GM12875 (cell line): ENCODE measurements around the gene HCCS.
"Not testable (repeated sequence)": the region's sequence is repeated elsewhere in the genome, so short reads cannot be mapped to it uniquely, and the experiment has no call there.

Experiments
- H3K4me3 ChIP-seq: one replicate; pipeline ENCODE4 v1.5.1; 2011; ENCODE audit warnings: low read depth, low read length, control low read depth
- CTCF ChIP-seq: IDR thresholded peaks from 2 replicates; pipeline ENCODE4 v1.5.1; 2011; ENCODE audit warnings: low read depth, mild to moderate bottlenecking, control low read depth, inconsistent platforms, low read length, moderate library complexity, borderline replicate concordance; ENCODE audit not compliant: insufficient read depth

Gene HCCS

DNA sequence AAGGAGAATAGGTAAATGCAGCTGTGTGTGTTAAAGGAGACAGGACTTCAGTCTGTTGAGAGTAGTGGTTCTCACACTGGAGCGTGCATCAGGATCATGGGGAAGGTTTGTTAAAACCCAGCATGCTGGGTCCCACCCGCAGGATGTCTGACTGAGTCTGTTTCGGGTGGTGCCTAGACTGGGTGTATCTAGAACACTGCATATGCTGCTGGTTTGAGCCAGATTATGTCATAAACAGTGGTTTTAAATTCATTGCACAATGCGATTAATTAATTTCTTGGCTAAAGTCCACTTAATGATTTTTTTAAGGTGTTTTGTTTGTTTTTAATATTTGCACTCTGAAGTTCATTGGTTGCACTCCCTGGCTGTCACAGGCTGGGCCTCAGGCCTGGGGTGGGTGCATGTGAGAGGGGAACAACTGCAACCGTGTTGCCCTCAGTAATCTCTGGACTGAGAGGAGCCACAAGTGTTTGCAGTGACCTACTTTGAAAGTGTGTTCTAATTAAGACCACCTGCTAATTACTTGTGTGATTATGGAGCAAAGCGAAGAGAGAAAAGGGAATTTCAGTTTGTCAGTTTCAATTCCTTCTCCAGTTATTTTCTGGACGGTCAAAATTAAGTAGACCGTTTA is 8.3 kb downstream of the HCCS start:
- H3K4me3 ChIP-seq = no peak overlapping the region
- no peak for TF ChIP-seq CTCF

GRCh38 chrX:11123087-11123486 is 12.0 kb downstream of the HCCS start:
- H3K4me3 ChIP-seq = not testable (repeated sequence)

- no peak for TF ChIP-seq CTCF
- H3K4me3 ChIP-seq = no peak overlapping the region
Observed at GRCh38 chrX:11124112-11124511, 13.0 kb downstream of the HCCS start.

GRCh38 chrX:11125060-11125459 is 13.9 kb downstream of the HCCS start:
- no peak overlapping the region for H3K4me3 ChIP-seq
- TF ChIP-seq CTCF = no peak

DNA sequence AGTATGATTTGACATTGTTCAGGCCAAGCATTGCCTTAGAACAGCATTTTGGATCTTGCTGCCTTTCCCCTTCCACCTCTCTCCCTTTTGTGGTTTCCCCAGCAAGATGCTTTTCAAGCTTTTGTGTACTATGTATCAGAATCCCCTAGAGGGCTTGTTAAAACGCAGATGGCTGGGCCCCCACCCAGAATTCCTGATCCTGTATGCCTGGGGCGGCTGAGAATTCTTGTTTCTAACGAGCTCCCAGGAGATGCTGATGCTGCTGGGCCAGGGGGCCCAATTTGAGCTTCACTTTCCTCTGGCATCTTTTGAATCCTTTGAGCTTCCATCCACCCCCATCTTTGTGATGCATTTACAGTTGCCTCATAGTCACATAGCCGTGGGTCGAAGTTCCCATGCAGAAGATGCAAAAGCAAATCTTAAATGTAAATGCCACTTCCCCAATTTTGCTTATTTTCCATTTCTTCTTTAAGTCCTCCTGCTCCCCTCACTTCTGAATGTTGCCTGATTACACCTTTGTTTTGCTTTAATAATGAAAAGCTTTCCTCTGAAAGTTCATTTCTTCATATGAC is 18.5 kb downstream of the HCCS start:
- no peak overlapping the region for H3K4me3 ChIP-seq
- TF ChIP-seq CTCF = no peak

DNA sequence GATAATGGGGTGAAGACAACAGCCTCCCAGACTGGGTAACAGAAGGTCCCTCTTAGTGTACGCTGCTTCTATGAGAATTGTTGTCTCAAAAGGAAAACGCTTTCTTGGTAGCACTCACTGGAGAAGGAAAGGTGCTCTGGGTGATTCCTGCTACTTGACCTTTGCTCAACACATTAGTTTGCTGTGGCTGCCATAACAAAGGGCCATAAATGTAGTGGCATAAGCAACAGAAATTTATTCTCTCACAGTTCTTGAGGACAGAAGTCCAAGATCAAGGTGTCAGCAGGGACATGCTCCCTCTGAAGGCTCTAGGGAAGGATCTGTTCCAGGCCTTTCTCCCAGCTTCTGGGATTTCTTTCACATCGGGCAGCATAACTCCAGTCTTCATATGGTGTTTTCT is 19.0 kb downstream of the HCCS start:
- no peak for TF ChIP-seq CTCF
- no peak overlapping the region for H3K4me3 ChIP-seq

DNA sequence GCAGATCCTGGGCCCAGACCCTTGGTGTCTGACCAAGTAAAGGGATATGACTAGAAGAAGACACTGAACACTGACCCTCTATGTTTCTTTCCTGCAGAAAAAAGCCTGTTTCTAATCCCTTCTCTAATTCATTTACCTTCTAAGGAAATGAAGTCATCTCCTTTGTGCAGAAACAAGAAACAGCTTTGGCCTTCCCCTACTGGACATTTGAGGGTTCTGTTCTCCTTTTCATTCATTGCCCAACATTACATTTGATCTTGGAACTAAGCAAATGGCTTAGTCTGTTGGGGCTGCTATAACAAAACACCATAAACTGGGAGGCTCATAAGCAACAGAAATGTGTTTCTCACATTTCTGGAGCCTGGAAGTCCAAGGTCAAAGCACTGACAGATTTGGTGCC is 20.0 kb downstream of the HCCS start:
- H3K4me3 ChIP-seq = no peak overlapping the region
- TF ChIP-seq CTCF = no peak

DNA sequence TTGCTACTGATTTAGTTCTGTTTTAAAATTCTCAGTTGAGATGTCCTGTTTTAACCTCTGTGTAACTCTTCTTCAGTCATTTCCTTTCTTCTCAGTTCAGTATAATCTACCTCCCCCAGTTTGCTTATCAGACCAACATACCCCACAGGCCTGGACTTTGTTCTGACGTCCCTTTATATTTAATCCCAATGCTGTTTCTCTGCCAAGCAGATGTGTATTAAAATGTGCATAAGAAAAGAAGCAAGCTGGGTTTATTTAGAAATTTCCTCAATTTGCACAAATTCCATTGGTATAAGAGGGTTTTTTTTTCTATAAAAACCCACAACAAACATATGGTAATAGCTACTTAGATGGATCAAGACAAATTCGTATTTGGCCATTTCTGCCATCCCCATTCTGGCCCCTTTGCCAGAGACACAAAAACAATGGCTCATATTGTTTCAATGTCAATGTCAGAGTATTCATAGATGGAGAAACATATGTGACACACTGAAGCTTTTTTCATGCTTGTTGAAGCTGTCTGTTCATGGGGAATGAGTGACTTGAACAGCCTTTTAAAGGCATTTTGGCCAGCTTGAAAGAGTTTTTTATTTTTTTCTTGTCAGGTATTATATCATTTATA is 24.5 kb downstream of the HCCS start:
- TF ChIP-seq CTCF = no peak
- no peak overlapping the region for H3K4me3 ChIP-seq
